ENCODE measurements around the gene PARP9.

Gene PARP9

DNA sequence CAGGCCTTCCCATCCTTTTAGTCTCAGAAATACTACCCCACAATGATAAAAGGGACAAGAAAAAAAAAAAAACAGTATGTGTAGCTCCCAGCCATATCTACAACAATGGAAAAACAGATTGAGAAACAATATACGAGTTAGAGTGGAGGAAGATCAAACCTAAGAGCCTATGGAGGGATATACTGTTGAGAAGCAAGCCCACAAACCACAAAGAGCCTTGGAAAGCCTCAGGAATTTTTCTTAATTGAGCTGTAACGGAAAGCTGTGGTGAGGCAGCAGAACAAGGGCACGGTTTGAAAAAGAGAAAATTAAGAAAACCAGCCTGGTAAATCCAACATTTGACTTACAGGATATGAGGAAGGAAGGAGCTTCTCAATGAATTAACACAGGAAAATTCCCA, 70.8 kb downstream of the PARP9 start:
- in situ Hi-C loops (cut with HindIII; ENCODE audit: low sequenced_read_pairs), result no loop called here

- in situ Hi-C loops (cut with HindIII; ENCODE audit: low sequenced_read_pairs), result no loop called here
Measured at GRCh38 chr3:122488262-122488973, 75.7 kb downstream of the PARP9 start.

- in situ Hi-C loops (cut with HindIII; ENCODE audit: low sequenced_read_pairs), result no loop called here
Measured at GRCh38 chr3:122484985-122485384, 79.1 kb downstream of the PARP9 start.

DNA sequence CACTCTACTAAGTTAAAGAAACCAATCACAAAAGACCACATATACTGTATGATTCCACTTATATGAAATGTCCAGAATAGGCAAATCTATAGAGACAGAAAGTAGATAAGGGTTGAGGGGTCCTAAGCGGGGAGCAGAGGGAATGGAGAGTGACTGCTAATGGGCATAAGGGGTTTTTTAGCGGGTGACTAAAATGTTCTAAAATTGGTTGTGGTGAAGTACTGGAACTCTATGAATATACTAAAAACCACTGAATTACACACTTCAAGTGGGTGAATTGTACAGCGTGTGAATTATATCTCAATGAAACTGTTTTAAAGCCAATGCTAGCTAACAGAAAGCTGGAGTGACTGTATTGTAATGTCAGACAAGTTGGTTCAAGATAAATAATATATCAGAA, 82.7 kb downstream of the PARP9 start:
- in situ Hi-C loops (cut with HindIII; ENCODE audit: low sequenced_read_pairs), result no loop called here

All from DLD1 (cell line).